ENCODE results near the gene ARHGEF26.

The ARHGEF26 gene

DNA sequence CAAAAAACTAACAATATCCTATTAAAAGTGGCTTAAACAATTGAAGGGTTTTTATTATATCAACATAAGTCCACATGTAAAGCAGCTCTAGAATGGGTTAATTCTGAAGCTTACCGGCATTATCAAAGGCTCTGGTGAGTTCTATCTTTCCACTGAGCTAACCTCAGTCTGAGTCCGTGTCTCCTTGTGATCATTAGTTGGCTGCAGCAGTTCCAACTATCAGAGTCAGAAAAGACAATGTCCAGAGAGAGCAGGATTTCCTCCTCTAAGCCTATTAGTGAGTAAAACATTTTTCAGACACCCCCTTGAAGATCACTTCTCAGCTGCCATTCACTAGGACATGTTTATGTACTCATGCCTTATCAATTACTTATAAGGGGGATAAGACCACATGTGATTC lies 153.2 kb downstream of the ARHGEF26 start:
- no peak for DNase-seq

GRCh38 chr3:154275292-154275691 lies 154.1 kb downstream of the ARHGEF26 start:
- no peak for DNase-seq

DNA sequence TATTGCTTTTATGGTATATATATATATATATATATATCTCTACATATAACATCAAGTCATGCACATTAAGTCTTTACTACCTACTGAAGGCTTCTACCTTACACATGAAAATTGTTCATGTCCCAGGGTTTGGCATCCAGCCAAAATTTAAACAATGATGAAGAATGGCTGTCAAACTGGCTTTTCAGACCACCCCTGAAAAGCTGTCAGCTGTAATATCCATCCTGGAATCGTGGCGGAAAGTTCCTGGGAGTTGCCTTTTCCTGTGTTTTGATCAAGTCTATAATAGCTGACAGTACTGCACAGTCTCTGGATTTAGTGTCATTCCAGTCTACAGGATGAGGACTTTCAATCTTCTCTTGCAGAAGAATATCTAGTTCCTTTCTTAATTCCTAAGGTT lies 154.8 kb downstream of the ARHGEF26 start:
- DNase-seq = no peak

- DNase-seq = no peak
These were observed 159.0 kb downstream of the ARHGEF26 start for GRCh38 chr3:154280161-154280560.

GRCh38 chr3:154285221-154285620 lies 164.0 kb downstream of the ARHGEF26 start:
- DNase-seq = no peak

DNA sequence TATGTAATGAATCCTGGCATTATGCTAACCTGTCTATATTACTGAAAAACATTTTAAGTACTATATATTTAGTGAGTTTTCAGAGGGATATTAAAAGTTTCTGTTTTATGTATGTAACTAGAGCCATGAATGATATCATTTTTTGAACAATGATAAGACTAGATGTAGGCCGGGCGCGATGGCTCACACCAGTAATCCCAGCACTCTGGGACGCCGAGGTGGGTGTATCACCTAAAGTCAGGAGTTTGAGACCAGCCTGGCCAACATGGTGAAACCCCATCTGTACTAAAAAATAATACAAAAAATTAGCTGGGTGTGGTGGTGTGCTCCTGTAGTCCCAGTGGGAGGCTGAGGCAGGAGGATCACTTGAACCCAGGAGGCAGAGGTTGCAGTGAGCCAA lies 169.0 kb downstream of the ARHGEF26 start:
- DNase-seq = no peak

- no peak for DNase-seq
These were observed 172.8 kb downstream of the ARHGEF26 start for GRCh38 chr3:154294016-154294415.

DNA sequence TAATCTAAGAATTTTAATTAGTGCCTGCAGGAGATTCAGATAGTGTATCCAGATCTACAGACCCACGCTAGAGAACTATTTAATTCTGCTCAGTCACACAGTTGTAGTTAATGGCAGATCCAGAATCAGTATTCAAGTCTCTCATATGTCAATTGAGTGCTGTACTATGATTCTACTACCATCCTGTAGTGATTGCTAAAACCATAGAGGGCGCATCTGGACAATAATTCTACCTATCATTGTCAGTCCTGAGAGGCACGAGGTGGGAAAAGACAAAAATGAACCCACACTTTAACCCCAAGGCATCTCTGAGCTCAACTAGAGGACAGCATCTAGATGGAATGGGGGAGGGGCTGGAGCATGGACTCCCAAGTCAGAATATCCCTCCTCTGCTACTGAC lies 180.4 kb downstream of the ARHGEF26 start:
- no peak for DNase-seq

- no peak for DNase-seq
These were observed 183.1 kb downstream of the ARHGEF26 start for GRCh38 chr3:154304116-154304786.

- no peak for DNase-seq
These were observed 183.7 kb downstream of the ARHGEF26 start for GRCh38 chr3:154304936-154305335.

DNA sequence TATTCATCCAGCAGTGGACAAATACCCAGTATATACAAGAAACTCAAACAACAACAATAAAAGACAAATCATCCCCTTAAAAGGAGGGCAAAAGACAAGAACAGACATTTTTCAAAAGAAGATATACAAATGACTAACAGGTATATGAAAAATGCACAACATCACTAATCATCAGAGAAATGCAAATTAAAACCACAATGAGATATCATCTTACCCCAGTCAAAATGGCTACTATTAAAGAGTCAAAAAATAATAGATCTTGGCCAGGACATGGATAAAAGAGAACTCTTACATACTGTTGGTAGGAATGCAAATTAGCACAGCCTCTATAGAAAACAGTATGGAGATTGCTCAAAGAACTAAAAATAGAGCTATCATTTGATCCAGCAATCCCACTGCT lies 186.2 kb downstream of the ARHGEF26 start:
- DNase-seq = no peak
